Progenitor cell of endocrine pancreas (in vitro differentiated cells): Measurements from ENCODE around the gene TAS2R19. TPM values are rescaled to one million over a fixed set of nuclear protein-coding genes. Genes with fewer than 3 reads are reported as not detected.
"Not testable (repeated sequence)": the region's sequence is repeated elsewhere in the genome, so short reads cannot be mapped to it uniquely, and the experiment has no call there.

Source experiments
- DNase-seq: peaks from one replicate; pipeline ENCODE4 v3.0.0; 2021; ENCODE audit warnings: low spot score; ENCODE audit not compliant: unreplicated experiment
- H3K27ac Mint-ChIP-seq: 2 replicates; pipeline ENCODE4 v1.8.0; 2021; ENCODE audit warnings: mild to moderate bottlenecking, moderate library complexity, mixed read lengths
- H3K27me3 Mint-ChIP-seq: 2 replicates; pipeline ENCODE4 v1.8.0; 2021; ENCODE audit warnings: mixed read lengths
- H3K36me3 Mint-ChIP-seq: 2 replicates; pipeline ENCODE4 v1.8.0; 2022; ENCODE audit warnings: mixed read lengths; ENCODE audit not compliant: insufficient read depth
- H3K4me1 Mint-ChIP-seq: 2 replicates; pipeline ENCODE4 v1.8.0; 2021; ENCODE audit warnings: low read depth, mixed read lengths
- H3K4me3 Mint-ChIP-seq: 2 replicates; pipeline ENCODE4 v1.8.0; 2021; ENCODE audit warnings: low read depth, mild to moderate bottlenecking, moderate library complexity, mixed read lengths
- H3K9me3 Mint-ChIP-seq: 2 replicates; pipeline ENCODE4 v1.8.0; 2021; ENCODE audit warnings: low read depth, mixed read lengths
- total RNA-seq: library from RNA; stranded (reverse); gene quantifications from 2 replicates; pipeline ENCODE4 v1.2.1, GENCODE V29; 2021
- TF ChIP-seq, protein P1 (sequence below): fragments of 200-600 bp; sonication (generic); IDR thresholded peaks from one replicate; pipeline ENCODE4 v1.5.0; 2021; ENCODE audit warnings: antibody characterized with exemption, mild to moderate bottlenecking; ENCODE audit not compliant: unreplicated experiment

The TAS2R19 gene
- total RNA-seq, 1 donor from 2014 or later = 6.6 TPM

DNA sequence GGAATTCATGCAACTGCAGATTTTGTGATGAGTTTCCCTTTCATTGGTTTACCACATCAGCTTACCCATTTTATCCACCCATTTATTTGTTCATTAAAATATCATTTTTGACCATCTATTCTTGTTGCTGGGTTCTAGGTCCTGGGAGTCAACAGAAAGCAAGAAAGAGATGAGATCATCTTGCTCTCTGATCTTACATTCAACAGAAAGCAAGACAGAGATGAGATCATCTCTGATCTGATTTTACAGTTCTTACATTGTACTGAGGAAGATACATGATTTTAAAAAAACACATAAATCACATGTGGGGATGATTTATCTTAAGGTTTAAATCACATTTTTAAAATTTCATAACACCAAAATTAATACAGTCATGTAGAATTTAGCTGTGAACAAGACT, 37.4 kb upstream of the TAS2R19 start:
- Mint-ChIP-seq H3K4me3 (no peak overlapping the region), H3K27ac (no peak overlapping the region), H3K27me3 (no peaks in the 10 kb centered on the region), H3K9me3 (peaks cover 5% of the 10 kb centered on the region), H3K4me1 (peaks cover 8% of the 10 kb centered on the region), H3K36me3 (peaks cover 20% of the 10 kb centered on the region)
- TF ChIP-seq, protein P1, sequence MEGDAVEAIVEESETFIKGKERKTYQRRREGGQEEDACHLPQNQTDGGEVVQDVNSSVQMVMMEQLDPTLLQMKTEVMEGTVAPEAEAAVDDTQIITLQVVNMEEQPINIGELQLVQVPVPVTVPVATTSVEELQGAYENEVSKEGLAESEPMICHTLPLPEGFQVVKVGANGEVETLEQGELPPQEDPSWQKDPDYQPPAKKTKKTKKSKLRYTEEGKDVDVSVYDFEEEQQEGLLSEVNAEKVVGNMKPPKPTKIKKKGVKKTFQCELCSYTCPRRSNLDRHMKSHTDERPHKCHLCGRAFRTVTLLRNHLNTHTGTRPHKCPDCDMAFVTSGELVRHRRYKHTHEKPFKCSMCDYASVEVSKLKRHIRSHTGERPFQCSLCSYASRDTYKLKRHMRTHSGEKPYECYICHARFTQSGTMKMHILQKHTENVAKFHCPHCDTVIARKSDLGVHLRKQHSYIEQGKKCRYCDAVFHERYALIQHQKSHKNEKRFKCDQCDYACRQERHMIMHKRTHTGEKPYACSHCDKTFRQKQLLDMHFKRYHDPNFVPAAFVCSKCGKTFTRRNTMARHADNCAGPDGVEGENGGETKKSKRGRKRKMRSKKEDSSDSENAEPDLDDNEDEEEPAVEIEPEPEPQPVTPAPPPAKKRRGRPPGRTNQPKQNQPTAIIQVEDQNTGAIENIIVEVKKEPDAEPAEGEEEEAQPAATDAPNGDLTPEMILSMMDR = no peak
- no peak for DNase-seq

DNA sequence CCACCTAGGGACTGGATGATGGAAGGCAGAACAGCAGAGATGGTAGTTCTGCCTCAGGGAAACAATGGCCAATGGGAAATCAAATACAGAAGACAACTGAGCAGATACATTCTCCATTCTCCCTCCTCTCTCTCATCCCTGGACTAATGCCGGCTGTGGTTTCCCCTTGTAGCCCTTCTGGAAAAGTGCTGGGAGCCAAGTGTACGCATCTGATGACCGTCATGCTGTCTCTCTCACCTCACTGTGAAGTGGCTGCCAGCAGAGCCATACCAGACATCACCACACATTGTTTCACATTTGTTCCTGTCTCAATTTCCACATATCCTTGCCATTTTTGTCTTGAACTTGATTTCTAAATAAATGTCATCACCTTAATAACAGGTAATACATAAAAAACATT, 36.6 kb upstream of the TAS2R19 start:
- TF ChIP-seq, protein P1 = no peak
- H3K4me1 Mint-ChIP-seq = peaks cover 8% of the 10 kb centered on the region
- no peak overlapping the region for H3K27ac Mint-ChIP-seq
- H3K36me3 Mint-ChIP-seq = peaks cover 15% of the 10 kb centered on the region
- H3K4me3 Mint-ChIP-seq = no peak overlapping the region
- no peak for DNase-seq
- H3K27me3 Mint-ChIP-seq = no peaks in the 10 kb centered on the region
- H3K9me3 Mint-ChIP-seq = peaks cover 5% of the 10 kb centered on the region

GRCh38 chr12:11055306-11055705, 32.9 kb upstream of the TAS2R19 start:
- H3K36me3 Mint-ChIP-seq = peaks cover 42% of the 10 kb centered on the region
- H3K4me1 Mint-ChIP-seq = peaks cover 5% of the 10 kb centered on the region
- no peaks in the 10 kb centered on the region for H3K27me3 Mint-ChIP-seq
- TF ChIP-seq, protein P1 = no peak
- no peak overlapping the region for H3K4me3 Mint-ChIP-seq
- DNase-seq = no peak
- H3K27ac Mint-ChIP-seq = no peak overlapping the region
- peaks cover 30% of the 10 kb centered on the region for H3K9me3 Mint-ChIP-seq

- H3K27me3 Mint-ChIP-seq, H3K27ac Mint-ChIP-seq, H3K4me1 Mint-ChIP-seq, DNase-seq, H3K4me3 Mint-ChIP-seq: not testable (repeated sequence)
- Mint-ChIP-seq H3K9me3 (peaks cover 30% of the 10 kb centered on the region), H3K36me3 (peaks cover 56% of the 10 kb centered on the region)
Observed at GRCh38 chr12:11049806-11050531, 27.5 kb upstream of the TAS2R19 start.

- DNase-seq, H3K4me3 Mint-ChIP-seq, H3K27me3 Mint-ChIP-seq, H3K27ac Mint-ChIP-seq: not testable (repeated sequence)
- H3K36me3 Mint-ChIP-seq = peaks cover 60% of the 10 kb centered on the region
- H3K9me3 Mint-ChIP-seq = peaks cover 33% of the 10 kb centered on the region
- peaks cover 15% of the 10 kb centered on the region for H3K4me1 Mint-ChIP-seq
Observed at GRCh38 chr12:11041366-11041765, 18.9 kb upstream of the TAS2R19 start.

GRCh38 chr12:11040162-11040561, 17.7 kb upstream of the TAS2R19 start:
- Mint-ChIP-seq H3K36me3 (peaks cover 65% of the 10 kb centered on the region), H3K4me3 (no peak overlapping the region), H3K9me3 (peaks cover 35% of the 10 kb centered on the region), H3K27ac (no peak overlapping the region), H3K4me1 (peaks cover 15% of the 10 kb centered on the region), H3K27me3 (no peaks in the 10 kb centered on the region)
- TF ChIP-seq, protein P1 = no peak
- no peak for DNase-seq
